Mesendoderm (in vitro differentiated cells): ENCODE results near the gene UNC93B1. TPM values are rescaled to one million over a fixed set of nuclear protein-coding genes. Genes with fewer than 3 reads are reported as not detected.

Source experiments
- DNase-seq: peaks from one replicate; pipeline ENCODE4 v3.0.0; 2013
- H2AK5ac ChIP-seq: 2 replicates; pipeline ENCODE4 v1.6.1; 2013; ENCODE audit warnings: low read length, inconsistent platforms
- H2BK120ac ChIP-seq: 2 replicates; pipeline ENCODE4 v1.6.1; 2013; ENCODE audit warnings: low read depth, mild to moderate bottlenecking, low read length, moderate library complexity, mixed read lengths
- H2BK15ac ChIP-seq: replicated peaks from 2 replicates; pipeline ENCODE4 v1.6.1; 2013; ENCODE audit warnings: low read depth, mild to moderate bottlenecking, moderate library complexity
- H2BK5ac ChIP-seq: 2 replicates; pipeline ENCODE4 v1.6.1; 2013; ENCODE audit warnings: low read length, inconsistent platforms
- H3K18ac ChIP-seq: 2 replicates; pipeline ENCODE4 v1.6.1; 2013; ENCODE audit warnings: mild to moderate bottlenecking, low read length, mixed read lengths
- H3K23ac ChIP-seq: one replicate; pipeline ENCODE4 v1.6.1; 2013; ENCODE audit warnings: low read length
- H3K27ac ChIP-seq: 2 replicates; pipeline ENCODE4 v1.5.1; 2013; ENCODE audit warnings: low read depth, mild to moderate bottlenecking, inconsistent platforms, low read length, moderate library complexity
- H3K27me3 ChIP-seq: 2 replicates; pipeline ENCODE4 v1.6.1; 2013; ENCODE audit warnings: low read length, control low read depth, mild to moderate bottlenecking, inconsistent platforms; ENCODE audit not compliant: insufficient read depth, poor library complexity
- H3K36me3 ChIP-seq: 2 replicates; pipeline ENCODE4 v1.6.1; 2013; ENCODE audit warnings: low read length, inconsistent platforms; ENCODE audit not compliant: control insufficient read depth, insufficient read depth
- H3K4ac ChIP-seq: one replicate; pipeline ENCODE4 v1.6.1; 2013; ENCODE audit warnings: low read depth, mild to moderate bottlenecking, low read length, moderate library complexity
- H3K4me1 ChIP-seq: 2 replicates; pipeline ENCODE4 v1.6.1; 2013; ENCODE audit warnings: low read depth, low read length, inconsistent platforms; ENCODE audit not compliant: control insufficient read depth
- H3K4me2 ChIP-seq: 2 replicates; pipeline ENCODE4 v1.6.1; 2013; ENCODE audit warnings: low read length
- H3K4me3 ChIP-seq: 2 replicates; pipeline ENCODE4 v1.5.1; 2013; ENCODE audit warnings: mild to moderate bottlenecking, low read length
- H3K56ac ChIP-seq: one replicate; pipeline ENCODE4 v1.6.1; 2013; ENCODE audit warnings: low read length
- H3K79me1 ChIP-seq: 2 replicates; pipeline ENCODE4 v1.6.1; 2013; ENCODE audit warnings: low read length, inconsistent platforms
- H3K79me2 ChIP-seq: 2 replicates; pipeline ENCODE4 v1.6.1; 2013; ENCODE audit warnings: mild to moderate bottlenecking, low read length; ENCODE audit not compliant: control insufficient read depth, insufficient read depth
- H3K9ac ChIP-seq: 2 replicates; pipeline ENCODE4 v1.6.1; 2013; ENCODE audit warnings: low read length, inconsistent platforms
- H4K5ac ChIP-seq: one replicate; pipeline ENCODE4 v1.6.1; 2013; ENCODE audit warnings: low read length
- H4K8ac ChIP-seq: one replicate; pipeline ENCODE4 v1.6.1; 2013; ENCODE audit warnings: low read depth, mild to moderate bottlenecking, control low read depth, low read length, moderate library complexity
- WGBS: extraction: QIAGEN DNeasy Blood & Tissue Kit; methylation state at CpG from one replicate; pipeline ENCODE4 v1.1.7; 2013; ENCODE audit warnings: low lambda C conversion rate, missing lambda C conversion rate; ENCODE audit not compliant: insufficient coverage; ENCODE audit errors: extremely low coverage; 5-methylcytosine and 5-hydroxymethylcytosine counted together
- polyA plus RNA-seq, 2 experiments: library from polyadenylated mRNA; stranded (reverse); fragments of 200-250 nt; gene quantifications; one replicate each; pipeline ENCODE4 v1.2.3, GENCODE V29; 2013

UNC93B1 gene, protein sequence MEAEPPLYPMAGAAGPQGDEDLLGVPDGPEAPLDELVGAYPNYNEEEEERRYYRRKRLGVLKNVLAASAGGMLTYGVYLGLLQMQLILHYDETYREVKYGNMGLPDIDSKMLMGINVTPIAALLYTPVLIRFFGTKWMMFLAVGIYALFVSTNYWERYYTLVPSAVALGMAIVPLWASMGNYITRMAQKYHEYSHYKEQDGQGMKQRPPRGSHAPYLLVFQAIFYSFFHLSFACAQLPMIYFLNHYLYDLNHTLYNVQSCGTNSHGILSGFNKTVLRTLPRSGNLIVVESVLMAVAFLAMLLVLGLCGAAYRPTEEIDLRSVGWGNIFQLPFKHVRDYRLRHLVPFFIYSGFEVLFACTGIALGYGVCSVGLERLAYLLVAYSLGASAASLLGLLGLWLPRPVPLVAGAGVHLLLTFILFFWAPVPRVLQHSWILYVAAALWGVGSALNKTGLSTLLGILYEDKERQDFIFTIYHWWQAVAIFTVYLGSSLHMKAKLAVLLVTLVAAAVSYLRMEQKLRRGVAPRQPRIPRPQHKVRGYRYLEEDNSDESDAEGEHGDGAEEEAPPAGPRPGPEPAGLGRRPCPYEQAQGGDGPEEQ
- polyA plus RNA-seq (2013, experiment 1 of 2): 7.5 TPM
- polyA plus RNA-seq (2013, experiment 2 of 2): 7.5 TPM

DNA sequence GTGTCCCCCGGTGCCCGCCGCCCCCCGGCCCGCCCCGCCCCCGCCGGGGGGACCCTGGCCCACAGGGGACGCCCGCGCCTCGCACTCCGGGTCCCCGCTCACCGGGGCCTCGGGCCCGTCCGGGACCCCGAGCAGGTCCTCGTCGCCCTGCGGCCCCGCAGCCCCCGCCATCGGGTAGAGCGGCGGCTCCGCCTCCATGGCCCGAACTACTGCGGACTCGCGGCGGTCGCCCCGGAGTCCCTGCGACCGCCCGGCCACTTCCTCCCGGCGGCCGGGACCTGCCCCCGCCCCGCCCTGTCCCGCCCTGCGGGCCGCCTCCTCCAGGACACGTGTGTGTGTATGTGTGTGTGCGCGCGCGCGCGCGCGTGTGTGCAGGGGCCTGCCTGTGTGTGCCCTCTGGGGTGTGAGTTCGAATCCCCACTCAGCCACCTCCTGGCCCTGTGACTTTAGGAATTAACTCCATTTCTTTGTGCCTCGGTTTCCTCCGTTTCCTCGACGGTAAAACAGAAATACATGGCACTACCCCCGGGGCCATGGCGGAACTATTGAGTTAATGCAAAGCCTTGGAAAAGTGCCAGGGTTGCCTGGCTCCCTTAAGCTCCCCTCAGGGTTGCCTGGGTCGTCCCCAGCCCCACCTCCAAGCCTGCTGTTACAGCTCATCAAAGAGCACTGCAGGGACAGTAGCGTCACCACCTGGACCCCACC, at the start of gene UNC93B1:
UNC93B1 (minus strand) TSS at position 252 of the 705 bp plus-strand sequence; CDS start at position 198, 54 bp downstream.
- Histone ChIP-seq H3K56ac (peak within 1 kb of the TSS; percentile 87), H2BK120ac (no peak within 1 kb of the TSS), H4K8ac (no peak within 1 kb of the TSS), H3K79me1 (no peaks in the 10 kb centered on the region), H3K9ac (peak within 1 kb of the TSS; percentile 75), H3K36me3 (no peaks in the 10 kb centered on the region), H2BK5ac (no peak within 1 kb of the TSS), H3K4me1 (no peaks in the 10 kb centered on the region), H3K27ac (no peak within 1 kb of the TSS), H4K5ac (no peak within 1 kb of the TSS), H3K4me3 (peak within 1 kb of the TSS; percentile 47), H2AK5ac (peak within 1 kb of the TSS; percentile 85), H3K18ac (peak within 1 kb of the TSS; percentile 64), H3K79me2 (no peaks in the 10 kb centered on the region), H3K4me2 (peak within 1 kb of the TSS; percentile 56), H3K23ac (no peak within 1 kb of the TSS), H2BK15ac (no peak within 1 kb of the TSS), H3K27me3 (no peaks in the 10 kb centered on the region), H3K4ac (no peak within 1 kb of the TSS)
- peak; percentile 86 for DNase-seq
- no CpG with 5 or more reads among the region's 64 CpGs for WGBS

DNA sequence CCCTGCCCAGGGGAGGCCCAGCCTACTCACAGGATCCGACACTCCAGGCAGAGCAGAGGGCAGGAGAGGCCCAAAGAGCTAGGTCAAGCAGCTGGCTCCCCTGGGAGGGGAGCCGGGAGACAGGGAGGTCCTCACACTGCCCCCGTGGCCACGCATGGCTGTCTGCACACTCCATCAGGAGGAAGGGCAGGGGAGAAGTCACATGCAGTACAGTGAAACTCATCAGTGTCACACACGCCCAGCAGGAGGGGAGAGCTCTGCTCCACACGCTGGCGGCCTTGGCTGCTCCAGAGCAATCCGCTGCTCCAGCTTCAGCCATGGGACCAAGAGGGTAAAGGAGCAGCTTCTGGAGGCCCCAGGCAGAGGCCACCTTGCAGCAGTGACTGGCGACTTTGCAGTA, 49.2 kb upstream of the UNC93B1 start:
- Histone ChIP-seq H3K27ac (no peak overlapping the region), H3K36me3 (peaks cover 4% of the 10 kb centered on the region), H3K27me3 (no peaks in the 10 kb centered on the region), H3K56ac (no peak overlapping the region), H3K4ac (no peak overlapping the region), H3K4me3 (no peak overlapping the region), H3K4me1 (no peaks in the 10 kb centered on the region), H3K23ac (no peak overlapping the region), H2BK120ac (no peak overlapping the region), H2AK5ac (no peak overlapping the region), H2BK5ac (no peak overlapping the region), H3K79me2 (no peaks in the 10 kb centered on the region), H3K79me1 (no peaks in the 10 kb centered on the region), H3K4me2 (no peak overlapping the region), H2BK15ac (no peak overlapping the region), H3K9ac (no peak overlapping the region), H4K5ac (no peak overlapping the region), H3K18ac (no peak overlapping the region), H4K8ac (no peak overlapping the region)
- DNase-seq: peak; percentile 26
- WGBS: no CpG with 5 or more reads among the region's 9 CpGs

DNA sequence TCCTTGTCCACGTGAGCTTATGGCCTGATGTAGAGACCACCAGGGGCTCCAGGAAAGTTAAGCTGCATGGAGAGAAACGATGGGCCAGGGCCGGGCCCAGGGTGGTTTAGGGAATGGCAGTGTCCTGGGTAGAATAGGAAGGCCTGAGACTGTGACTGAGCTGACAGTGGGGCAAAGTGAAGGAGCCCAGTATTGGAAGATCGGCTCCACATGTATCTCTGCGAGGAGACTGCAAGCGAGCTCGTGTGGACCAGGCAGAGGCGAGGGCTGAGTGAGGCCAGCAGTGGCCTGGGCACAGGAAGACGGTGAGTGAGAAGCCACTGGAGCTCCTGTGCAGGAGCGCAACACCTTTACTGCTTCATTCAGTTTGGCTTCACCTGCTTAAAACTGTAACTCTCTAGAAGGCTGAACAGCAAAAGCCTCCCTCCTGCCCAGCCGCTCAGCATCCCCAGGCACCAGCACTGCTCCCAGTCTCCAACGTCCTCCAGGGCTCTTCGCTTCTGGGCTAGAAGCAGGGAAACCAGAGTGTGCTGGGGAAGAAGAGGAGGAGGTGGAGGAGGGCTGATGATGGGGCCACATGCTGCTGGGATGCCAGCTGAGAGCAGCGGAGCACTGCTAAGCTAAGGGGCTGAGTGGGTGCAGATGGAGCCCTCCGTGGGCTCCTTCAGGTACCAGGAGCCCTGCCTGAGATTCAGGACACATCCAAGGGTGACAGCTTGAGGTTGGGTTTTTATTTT, 48.4 kb upstream of the UNC93B1 start:
- Histone ChIP-seq H2BK5ac (no peak overlapping the region), H4K8ac (no peak overlapping the region), H2BK15ac (no peak overlapping the region), H3K36me3 (peaks cover 4% of the 10 kb centered on the region), H3K27ac (no peak overlapping the region), H2AK5ac (no peak overlapping the region), H3K9ac (no peak overlapping the region), H3K27me3 (no peaks in the 10 kb centered on the region), H3K4me2 (no peak overlapping the region), H3K79me2 (no peaks in the 10 kb centered on the region), H3K79me1 (no peaks in the 10 kb centered on the region), H3K56ac (no peak overlapping the region), H3K4me3 (no peak overlapping the region), H2BK120ac (no peak overlapping the region), H3K23ac (no peak overlapping the region), H3K18ac (no peak overlapping the region), H3K4ac (no peak overlapping the region), H3K4me1 (no peaks in the 10 kb centered on the region), H4K5ac (no peak overlapping the region)
- DNase-seq: no peak
- WGBS: no CpG with 5 or more reads among the region's 15 CpGs

DNA sequence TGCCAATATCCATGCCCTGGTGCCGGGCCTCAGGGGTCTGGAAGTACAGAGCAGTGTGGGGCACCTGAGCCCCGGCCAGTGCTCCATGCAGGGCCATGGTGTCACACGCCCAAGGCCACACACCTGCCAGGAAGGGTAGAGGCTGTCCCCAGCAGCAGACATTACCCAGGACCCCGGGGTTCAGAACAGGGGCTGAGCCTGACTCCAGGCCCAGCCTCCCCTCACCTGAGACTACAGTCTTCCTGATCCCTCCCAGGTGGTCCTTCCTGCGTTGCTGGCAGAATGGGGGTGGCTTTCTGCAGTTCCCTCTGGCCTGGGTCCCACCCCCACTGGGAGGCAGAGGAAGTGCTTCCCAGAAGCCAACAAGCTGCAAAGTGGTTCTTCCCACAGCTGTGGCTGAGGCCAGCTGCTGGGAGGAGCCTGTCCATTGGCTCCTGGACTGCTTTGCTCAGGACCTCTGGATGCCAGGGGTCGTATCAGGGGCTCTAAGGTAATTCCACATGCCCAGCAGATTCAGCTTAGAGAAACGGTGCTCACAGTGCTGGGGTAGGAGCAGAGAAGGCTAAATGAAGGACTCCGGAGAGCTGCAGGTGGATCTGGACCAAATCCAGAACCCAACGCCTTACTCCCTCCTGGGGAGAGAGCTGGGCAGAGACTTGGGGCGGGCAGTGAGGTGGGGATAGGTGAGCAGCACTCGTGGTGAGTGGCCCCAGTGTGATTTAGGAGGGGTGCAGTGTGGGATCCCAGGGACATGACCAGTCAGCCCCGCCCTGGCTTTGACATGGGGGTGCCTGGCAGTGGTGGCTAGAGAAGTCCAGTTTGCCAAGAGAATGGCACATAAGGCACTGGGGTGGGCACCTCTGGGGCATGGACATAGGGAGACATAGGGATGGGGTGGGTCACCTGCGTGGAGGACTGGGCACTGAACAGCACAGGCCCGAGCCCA, 47.6 kb upstream of the UNC93B1 start:
- no peaks in the 10 kb centered on the region for H3K27me3 ChIP-seq
- no peak overlapping the region for H2BK120ac ChIP-seq
- WGBS: no CpG with 5 or more reads among the region's 14 CpGs
- H3K79me1 ChIP-seq: no peaks in the 10 kb centered on the region
- no peak overlapping the region for H3K9ac ChIP-seq
- H2AK5ac ChIP-seq: no peak overlapping the region
- no peaks in the 10 kb centered on the region for H3K4me1 ChIP-seq
- no peak overlapping the region for H2BK15ac ChIP-seq
- no peak overlapping the region for H3K56ac ChIP-seq
- H3K4ac ChIP-seq: no peak overlapping the region
- H3K79me2 ChIP-seq: no peaks in the 10 kb centered on the region
- H2BK5ac ChIP-seq: no peak overlapping the region
- H4K5ac ChIP-seq: no peak overlapping the region
- no peak overlapping the region for H3K23ac ChIP-seq
- H3K27ac ChIP-seq: no peak overlapping the region
- DNase-seq: peak; percentile 23
- no peak overlapping the region for H3K4me2 ChIP-seq
- H3K36me3 ChIP-seq: peaks cover 4% of the 10 kb centered on the region
- H3K18ac ChIP-seq: no peak overlapping the region
- no peak overlapping the region for H4K8ac ChIP-seq
- H3K4me3 ChIP-seq: no peak overlapping the region

DNA sequence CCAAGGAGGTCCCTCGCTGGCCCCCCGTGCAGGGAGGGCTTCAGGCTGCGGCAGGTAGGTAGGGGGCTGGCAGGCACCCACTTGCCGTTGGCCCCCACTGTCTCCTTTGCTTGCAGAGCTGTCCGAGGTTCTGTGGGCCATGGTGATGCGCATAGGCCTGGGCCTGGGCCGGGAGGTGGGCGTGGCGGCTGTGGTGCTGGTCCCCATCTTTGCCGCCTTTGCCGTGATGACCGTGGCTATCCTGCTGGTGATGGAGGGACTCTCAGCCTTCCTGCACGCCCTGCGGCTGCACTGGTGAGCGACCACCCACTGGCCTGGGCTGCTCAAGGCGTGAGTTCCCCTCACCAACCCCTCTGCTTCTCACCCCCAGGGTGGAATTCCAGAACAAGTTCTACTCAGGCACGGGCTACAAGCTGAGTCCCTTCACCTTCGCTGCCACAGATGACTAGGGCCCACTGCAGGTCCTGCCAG, 46.5 kb upstream of the UNC93B1 start:
- no peak overlapping the region for H3K4me3 ChIP-seq
- no peak overlapping the region for H3K9ac ChIP-seq
- no CpG with 5 or more reads among the region's 18 CpGs for WGBS
- H2BK5ac ChIP-seq: no peak overlapping the region
- no peak overlapping the region for H2BK15ac ChIP-seq
- H2AK5ac ChIP-seq: no peak overlapping the region
- no peaks in the 10 kb centered on the region for H3K27me3 ChIP-seq
- no peak overlapping the region for H3K27ac ChIP-seq
- no peak overlapping the region for H3K4me2 ChIP-seq
- H4K5ac ChIP-seq: no peak overlapping the region
- peaks cover 3% of the 10 kb centered on the region for H3K36me3 ChIP-seq
- H4K8ac ChIP-seq: no peak overlapping the region
- no peak overlapping the region for H3K4ac ChIP-seq
- H3K4me1 ChIP-seq: no peaks in the 10 kb centered on the region
- no peak overlapping the region for H2BK120ac ChIP-seq
- H3K23ac ChIP-seq: no peak overlapping the region
- DNase-seq: no peak
- H3K56ac ChIP-seq: no peak overlapping the region
- no peak overlapping the region for H3K18ac ChIP-seq
- H3K79me1 ChIP-seq: no peaks in the 10 kb centered on the region
- no peaks in the 10 kb centered on the region for H3K79me2 ChIP-seq
